Measurements from ENCODE around the gene SRPRA.

DNA sequence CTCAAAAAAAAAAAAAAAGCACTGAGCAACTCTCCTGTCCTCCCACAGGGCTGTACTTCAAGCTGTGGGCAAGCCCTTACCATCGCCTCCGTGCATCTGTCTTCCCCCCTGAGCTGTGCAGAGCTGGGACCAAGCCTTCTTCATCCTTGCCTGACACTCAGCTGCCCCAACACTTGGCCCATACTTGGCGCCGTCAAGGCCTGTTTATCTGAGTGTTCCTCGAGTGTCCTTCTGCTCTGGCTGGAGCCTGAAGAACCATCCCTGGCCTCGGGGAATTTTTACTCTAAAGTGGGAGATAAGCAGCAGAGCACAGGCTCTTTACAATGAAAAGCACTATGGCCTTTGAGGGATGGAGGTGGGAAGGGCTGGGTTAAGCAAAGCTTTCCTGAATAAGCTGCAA, 12.6 kb upstream of the SRPRA start:
- no peak for TF ChIP-seq EZH2 (IDR thresholded peaks at IDR 0.05; ENCODE audit: borderline replicate concordance, insufficient read depth, low read depth, low read length, poor library complexity, severe bottlenecking)
- TF ChIP-seq, protein P1, sequence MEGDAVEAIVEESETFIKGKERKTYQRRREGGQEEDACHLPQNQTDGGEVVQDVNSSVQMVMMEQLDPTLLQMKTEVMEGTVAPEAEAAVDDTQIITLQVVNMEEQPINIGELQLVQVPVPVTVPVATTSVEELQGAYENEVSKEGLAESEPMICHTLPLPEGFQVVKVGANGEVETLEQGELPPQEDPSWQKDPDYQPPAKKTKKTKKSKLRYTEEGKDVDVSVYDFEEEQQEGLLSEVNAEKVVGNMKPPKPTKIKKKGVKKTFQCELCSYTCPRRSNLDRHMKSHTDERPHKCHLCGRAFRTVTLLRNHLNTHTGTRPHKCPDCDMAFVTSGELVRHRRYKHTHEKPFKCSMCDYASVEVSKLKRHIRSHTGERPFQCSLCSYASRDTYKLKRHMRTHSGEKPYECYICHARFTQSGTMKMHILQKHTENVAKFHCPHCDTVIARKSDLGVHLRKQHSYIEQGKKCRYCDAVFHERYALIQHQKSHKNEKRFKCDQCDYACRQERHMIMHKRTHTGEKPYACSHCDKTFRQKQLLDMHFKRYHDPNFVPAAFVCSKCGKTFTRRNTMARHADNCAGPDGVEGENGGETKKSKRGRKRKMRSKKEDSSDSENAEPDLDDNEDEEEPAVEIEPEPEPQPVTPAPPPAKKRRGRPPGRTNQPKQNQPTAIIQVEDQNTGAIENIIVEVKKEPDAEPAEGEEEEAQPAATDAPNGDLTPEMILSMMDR (IDR thresholded peaks at IDR 0.05) = no peak

Measured in B cell (primary cell).